HG02610 (cell line): ENCODE data around the gene PHIP.
"Not testable (repeated sequence)": the region's sequence is repeated elsewhere in the genome, so short reads cannot be mapped to it uniquely, and the experiment has no call there.

Source experiments
- ATAC-seq: cut with Tn5 transposase; IDR thresholded peaks from one replicate; pipeline ENCODE4 v1.9.1; 2021; ENCODE audit warnings: mild to moderate bottlenecking, moderate library complexity; ENCODE audit not compliant: unreplicated experiment

Gene PHIP

GRCh38 chr6:79078075-79078969, at the start of gene PHIP:
PHIP (minus strand) TSS chr6:79078254; CDS start chr6:79078068, 186 bp downstream.
- peak; percentile 69 for ATAC-seq

GRCh38 chr6:79127660-79128059, 49.6 kb upstream of the PHIP start:
- ATAC-seq: no peak

GRCh38 chr6:79119217-79119616, 41.2 kb upstream of the PHIP start:
- ATAC-seq: no peak

GRCh38 chr6:79117752-79118151, 39.7 kb upstream of the PHIP start:
- ATAC-seq: no peak

- no peak for ATAC-seq
Observed at GRCh38 chr6:79115553-79116182, 37.6 kb upstream of the PHIP start.

- ATAC-seq: no peak
Observed at GRCh38 chr6:79111549-79111948, 33.5 kb upstream of the PHIP start.

- no peak for ATAC-seq
Observed at GRCh38 chr6:79101164-79101563, 23.1 kb upstream of the PHIP start.

GRCh38 chr6:79100304-79100703, 22.2 kb upstream of the PHIP start:
- ATAC-seq: no peak

- no peak for ATAC-seq
Observed at GRCh38 chr6:79094938-79095337, 16.9 kb upstream of the PHIP start.

- not testable (repeated sequence) for ATAC-seq
Observed at GRCh38 chr6:79091801-79092200, 13.7 kb upstream of the PHIP start.

GRCh38 chr6:79089552-79090404, 11.7 kb upstream of the PHIP start:
- no peak for ATAC-seq

- no peak for ATAC-seq
Observed at GRCh38 chr6:79084693-79085092, 6.6 kb upstream of the PHIP start.

GRCh38 chr6:79082304-79082703, 4.2 kb upstream of the PHIP start:
- no peak for ATAC-seq

GRCh38 chr6:79081663-79082062, 3.6 kb upstream of the PHIP start:
- no peak for ATAC-seq

GRCh38 chr6:79079561-79080041, 1.5 kb upstream of the PHIP start:
- ATAC-seq: no peak

- peak; percentile 29 for ATAC-seq
Observed at GRCh38 chr6:79077715-79078074, 359 bp downstream of the PHIP start.

- ATAC-seq: peak; percentile 56
Observed at GRCh38 chr6:79076782-79077641, 1.0 kb downstream of the PHIP start.

GRCh38 chr6:79076160-79076559, 1.9 kb downstream of the PHIP start:
- no peak for ATAC-seq

GRCh38 chr6:79073888-79074287, 4.2 kb downstream of the PHIP start:
- no peak for ATAC-seq

- no peak for ATAC-seq
Observed at GRCh38 chr6:79072640-79073181, 5.3 kb downstream of the PHIP start.
